ENCODE data around the gene KCNMB2. TPM values are rescaled to one million over a fixed set of nuclear protein-coding genes. Genes with fewer than 3 reads are reported as not detected.

The KCNMB2 gene
- polyA plus RNA-seq, 3 donors: 23.8 to 28.5 (median 27.8) TPM

DNA sequence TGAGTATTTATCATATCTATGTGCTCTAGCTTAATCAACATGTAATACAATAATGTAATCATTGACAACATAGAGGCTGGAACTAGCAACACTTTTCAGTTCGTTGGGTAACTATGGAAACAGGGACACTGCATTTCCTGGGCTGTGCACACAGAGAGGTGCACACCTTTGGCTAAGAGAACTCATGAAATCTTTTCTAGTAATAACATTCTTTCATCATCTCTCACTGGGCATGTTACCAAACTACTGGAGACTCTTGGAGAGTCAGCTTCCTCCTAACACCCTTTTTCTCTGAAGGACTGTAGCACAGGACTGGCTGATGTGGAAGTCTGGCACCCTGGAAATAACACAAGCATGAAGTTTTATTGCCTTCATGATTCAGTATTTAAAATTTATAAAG lies 135.6 kb downstream of the KCNMB2 start:
- no peak for DNase-seq (ENCODE audit: extremely low read depth in 1 of 11, low read depth in 9 of 11, low spot score in 4 of 11)

DNA sequence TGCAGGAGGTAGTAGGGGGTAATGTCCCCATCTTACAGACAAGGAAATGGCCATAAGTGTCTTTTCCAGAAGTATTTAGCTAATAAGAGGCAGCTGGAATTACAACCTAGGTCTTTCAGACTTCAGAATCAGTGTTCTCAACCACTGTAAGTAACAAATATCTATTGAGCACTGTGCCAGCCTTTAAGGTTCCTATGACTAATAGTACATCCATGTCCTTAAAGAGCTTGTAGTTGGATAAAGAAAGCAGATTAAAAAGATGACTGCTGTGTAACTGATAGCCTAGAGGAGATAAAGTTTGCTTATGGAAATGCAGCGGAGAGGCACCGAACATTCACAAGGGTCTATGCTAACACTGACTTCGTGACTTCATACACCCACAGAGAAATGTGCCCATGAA lies 136.0 kb downstream of the KCNMB2 start:
- DNase-seq (ENCODE audit: extremely low read depth in 1 of 11, low read depth in 9 of 11, low spot score in 4 of 11): no peak

DNA sequence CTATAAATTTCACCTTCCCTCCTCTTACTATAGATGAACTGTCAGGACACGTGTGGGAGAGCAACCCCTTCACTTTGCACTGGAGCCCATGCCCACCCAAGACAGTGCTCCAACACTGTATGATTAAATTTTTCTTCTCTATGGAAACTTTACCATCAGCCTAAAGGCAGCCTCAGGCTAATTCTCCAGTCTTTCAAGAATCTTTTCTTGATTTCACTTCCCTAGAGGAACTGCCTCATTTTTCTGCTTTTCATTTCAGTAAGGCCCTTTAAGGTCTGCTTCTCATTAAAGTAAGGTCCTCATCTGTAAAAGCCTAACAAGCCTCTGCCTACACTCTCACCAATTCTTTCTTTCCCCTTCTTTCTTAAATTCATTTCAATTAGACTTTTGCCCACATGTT lies 137.3 kb downstream of the KCNMB2 start:
- no peak for DNase-seq (ENCODE audit: extremely low read depth in 1 of 11, low read depth in 9 of 11, low spot score in 4 of 11)

DNA sequence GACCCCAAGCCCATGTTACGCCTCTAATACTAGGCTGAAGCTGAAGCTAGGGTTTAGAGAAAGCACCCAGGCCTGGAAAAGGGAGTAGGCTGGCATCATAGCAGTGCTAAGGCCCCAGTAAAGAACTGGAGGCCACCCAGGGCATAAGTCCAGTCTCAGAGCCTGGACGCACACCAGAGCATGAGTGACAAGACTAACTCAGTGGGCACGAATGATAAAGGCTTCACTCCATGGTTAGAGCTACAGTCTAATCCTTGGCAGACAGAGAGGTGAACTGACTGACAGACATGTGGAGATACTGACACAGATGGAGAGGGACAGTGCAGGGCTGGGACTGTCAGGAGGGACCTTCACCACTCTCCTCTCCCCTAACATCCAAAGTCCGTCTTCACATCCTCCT lies 139.8 kb downstream of the KCNMB2 start:
- no peak for DNase-seq (ENCODE audit: extremely low read depth in 1 of 11, low read depth in 9 of 11, low spot score in 4 of 11)

DNA sequence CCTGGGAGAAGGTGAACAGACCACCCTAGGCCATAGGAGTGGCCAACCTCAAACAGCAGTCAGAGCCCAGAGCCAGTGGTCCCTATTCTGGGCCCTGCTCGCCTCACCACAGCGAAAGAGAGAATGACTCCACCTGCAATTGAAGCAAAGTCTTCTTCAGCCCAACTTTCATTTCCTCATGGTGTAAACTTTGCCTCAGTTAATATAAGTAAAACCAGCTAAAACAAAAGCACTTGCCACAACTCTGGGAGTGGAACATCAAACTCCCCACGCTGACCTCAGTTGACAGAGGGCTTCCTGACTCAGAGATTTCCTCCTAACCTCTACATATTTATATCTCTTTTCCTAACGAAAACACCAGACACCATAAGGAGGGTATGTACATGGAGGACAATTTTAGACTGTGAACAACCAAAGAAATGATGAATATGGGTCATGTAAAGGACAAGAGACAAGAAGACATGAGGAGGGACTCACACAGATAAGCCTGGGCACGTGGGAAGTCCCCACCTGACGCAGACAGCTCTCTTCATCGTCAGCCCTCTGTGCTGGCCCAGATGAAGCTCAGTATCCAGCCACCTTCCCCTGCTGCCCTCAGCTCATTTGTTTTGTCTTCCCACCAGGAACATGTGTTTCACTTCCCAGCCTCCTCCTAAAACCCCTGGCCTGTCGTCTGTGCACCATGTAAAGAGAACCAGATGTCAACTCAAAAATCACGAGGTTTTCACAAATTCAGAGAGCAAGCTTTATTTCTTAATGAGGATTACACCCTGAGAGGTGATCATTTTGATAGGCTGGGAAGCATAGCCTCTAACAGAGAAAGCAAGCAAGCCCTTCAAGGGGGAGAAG lies 140.9 kb downstream of the KCNMB2 start:
- DNase-seq (ENCODE audit: extremely low read depth in 1 of 11, low read depth in 9 of 11, low spot score in 4 of 11): no peak

DNA sequence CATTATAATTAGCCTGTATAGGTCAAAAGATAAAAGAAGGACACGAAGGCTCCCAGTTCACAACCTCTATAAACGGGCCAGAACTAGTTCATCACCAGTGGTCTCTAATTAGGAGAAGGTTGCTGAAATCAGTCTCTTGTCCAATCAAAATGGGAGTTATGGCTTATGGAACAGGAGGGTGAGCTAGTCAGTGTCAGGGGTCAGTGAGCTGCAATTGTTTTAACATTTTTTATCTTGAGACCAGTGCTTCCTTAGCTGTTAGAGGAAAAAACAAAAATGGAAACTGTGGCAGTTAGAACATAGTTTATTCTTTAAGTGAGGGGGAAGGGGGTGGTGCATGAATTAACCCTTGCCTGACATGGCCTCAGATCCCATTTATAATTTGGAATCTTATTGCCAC lies 141.7 kb downstream of the KCNMB2 start:
- DNase-seq (ENCODE audit: extremely low read depth in 1 of 11, low read depth in 9 of 11, low spot score in 4 of 11): no peak

DNA sequence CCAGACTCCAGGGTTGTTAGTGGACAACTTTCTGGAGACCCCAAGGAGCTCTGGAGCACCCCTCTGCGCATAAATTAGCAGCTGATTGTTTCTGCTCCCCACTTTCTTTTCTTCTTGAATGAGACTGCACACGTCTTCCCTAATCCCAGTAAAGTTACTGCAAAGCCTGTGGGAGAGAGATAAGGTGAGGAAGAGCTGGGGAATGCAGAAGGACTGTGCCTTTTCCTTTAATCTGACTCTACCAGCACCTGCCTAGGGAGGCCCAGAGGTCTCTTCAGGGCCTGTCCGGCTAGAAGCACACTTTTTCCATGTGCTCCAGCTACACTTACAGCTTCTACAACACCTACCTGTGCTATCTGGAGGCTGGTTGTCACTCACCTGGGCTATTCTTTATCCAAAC lies 143.8 kb downstream of the KCNMB2 start:
- no peak for DNase-seq (ENCODE audit: extremely low read depth in 1 of 11, low read depth in 9 of 11, low spot score in 4 of 11)

DNA sequence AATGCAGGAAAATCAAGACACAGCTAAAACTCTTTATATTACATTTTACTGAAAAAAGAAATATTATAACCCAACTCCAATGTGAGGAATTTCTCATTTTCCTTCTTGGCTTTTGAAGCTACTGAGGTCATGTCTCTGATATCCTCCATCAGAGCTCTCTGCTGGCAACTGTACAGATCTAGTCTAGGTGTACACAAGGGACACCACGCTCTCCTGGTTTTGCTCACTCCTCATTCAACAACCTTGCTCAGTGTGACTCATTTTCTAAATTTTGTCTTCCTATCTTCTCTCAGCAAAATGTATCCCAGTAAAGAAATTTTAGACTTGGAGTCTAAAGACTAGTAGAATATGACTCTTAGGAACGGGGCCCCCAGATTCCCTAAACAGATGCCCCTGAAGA lies 144.3 kb downstream of the KCNMB2 start:
- DNase-seq (ENCODE audit: extremely low read depth in 1 of 11, low read depth in 9 of 11, low spot score in 4 of 11): no peak

DNA sequence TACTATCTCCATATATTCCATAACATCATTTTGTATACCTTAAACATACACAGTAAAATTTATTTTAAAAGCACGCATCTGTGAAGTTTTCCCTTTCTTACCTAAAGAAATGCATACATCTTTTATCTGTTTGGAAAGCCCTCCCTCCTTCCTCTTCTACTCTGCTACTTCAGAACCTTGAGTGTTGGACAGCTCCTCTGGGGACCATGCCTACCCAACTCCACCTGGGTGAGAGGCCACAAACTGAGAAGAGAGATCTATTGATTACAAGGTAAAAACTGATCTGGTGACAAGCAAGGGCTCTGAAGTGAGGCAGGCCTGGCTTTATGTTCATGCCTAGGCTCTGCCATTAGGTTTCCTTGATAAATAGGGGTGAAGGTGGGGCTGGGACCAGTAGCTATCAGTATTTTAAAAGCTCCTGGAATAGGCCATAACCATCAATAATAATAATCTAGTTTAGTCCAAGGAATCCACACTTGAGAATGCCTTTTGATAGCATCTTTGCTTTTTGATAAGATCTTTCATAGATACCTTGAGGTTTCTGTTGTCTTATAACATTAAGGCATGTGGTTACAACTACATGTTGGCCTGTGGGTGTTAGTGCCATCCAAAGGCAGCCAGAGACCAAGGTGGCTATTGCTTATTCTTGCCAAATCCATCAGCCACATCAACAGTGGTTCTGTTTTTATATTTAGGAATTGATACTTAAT lies 148.8 kb downstream of the KCNMB2 start:
- DNase-seq (ENCODE audit: extremely low read depth in 1 of 11, low read depth in 9 of 11, low spot score in 4 of 11): peak in 1 of 11 donors; percentile 18

DNA sequence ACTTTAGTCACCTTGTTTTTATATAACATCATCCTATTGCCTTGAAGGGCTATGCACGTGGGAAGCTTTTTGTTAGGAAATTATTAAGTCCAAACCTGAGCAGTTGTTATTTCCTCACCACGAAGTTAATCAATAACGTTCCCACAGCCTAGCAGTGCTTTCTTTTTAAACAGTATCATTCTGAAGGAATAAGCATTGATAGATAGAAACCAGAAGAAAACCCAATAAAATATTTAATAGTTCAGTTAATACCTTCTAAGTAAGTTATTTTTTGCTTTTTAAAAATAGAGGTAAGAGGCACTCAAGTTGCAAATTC lies 149.3 kb downstream of the KCNMB2 start:
- no peak for DNase-seq (ENCODE audit: extremely low read depth in 1 of 11, low read depth in 9 of 11, low spot score in 4 of 11)

DNA sequence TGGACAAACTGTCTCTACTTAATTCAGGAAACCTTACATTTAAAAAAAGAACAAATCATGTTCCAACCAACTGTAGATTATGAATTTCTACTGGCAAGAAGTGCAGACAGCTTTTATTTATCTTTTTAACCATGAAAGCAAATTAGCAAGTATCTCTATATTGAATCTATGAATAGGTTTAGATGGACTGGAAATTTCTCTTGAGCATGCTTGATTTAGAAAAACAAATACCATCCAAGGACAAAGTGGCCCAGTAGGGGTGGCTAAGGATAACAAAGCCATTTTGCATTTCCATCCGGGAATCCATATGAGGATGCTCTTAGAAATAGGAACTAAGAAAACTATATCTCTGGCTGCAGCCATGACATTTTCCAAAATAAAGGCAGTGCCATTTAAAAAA lies 150.6 kb downstream of the KCNMB2 start:
- DNase-seq (ENCODE audit: extremely low read depth in 1 of 11, low read depth in 9 of 11, low spot score in 4 of 11): no peak

DNA sequence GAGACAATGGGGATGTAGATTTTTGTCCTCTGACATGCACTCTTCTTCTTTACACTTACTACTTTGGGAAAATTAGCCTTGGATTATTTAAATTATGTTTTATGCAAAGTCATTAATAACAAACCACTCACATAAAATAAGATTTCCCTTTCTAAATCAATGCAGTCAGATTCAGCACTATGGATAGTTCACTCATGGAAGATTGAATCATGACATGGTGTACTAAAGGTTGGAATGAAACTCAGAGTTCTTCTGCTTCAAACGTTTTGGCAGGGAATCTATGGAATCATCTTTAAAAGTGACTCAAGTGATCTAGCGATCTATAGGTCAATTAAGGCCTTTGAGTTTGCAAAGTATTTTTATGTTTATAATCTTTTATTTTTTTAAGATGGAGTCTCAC lies 154.3 kb downstream of the KCNMB2 start:
- no peak for DNase-seq (ENCODE audit: extremely low read depth in 1 of 11, low read depth in 9 of 11, low spot score in 4 of 11)

DNA sequence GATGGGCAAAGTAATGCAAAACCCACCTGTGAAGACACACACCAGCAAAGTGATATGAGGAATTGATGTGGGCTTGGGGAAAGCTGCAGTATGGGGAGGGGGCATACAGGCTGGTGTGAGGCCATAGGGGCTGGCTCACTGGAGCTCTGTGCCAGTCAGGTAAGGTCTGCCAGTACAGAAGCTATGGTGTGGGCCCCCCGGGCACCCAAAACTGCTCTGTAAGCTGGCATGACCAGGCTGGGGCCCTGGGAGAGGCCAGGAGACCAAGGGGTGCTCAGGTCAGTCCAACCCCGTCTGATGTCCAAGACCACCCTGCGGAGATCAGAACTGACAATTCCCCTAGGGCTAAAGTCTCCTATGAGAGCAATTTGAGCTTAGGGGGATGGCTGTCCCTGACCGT lies 163.1 kb downstream of the KCNMB2 start:
- DNase-seq (ENCODE audit: extremely low read depth in 1 of 11, low read depth in 9 of 11, low spot score in 4 of 11): no peak

DNA sequence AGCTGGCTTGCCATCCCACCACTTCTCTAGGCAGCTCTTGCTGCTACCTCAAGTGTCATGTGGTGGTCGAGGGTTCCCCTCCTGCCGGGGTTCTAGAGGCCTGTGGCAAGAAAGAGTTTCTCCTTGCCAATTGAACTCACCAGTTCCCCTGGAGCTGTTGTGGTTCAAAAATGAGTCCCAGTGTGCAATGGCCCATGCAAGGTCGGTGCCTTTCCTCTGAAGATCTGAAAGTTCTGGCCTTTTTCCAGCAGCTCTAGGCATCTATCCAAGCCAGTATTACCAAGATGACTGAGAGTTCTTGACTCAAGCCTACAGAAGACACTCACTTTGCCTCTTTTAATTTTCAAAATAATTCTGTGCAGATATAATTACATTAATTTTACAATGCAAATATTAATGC lies 163.6 kb downstream of the KCNMB2 start:
- no peak for DNase-seq (ENCODE audit: extremely low read depth in 1 of 11, low read depth in 9 of 11, low spot score in 4 of 11)

DNA sequence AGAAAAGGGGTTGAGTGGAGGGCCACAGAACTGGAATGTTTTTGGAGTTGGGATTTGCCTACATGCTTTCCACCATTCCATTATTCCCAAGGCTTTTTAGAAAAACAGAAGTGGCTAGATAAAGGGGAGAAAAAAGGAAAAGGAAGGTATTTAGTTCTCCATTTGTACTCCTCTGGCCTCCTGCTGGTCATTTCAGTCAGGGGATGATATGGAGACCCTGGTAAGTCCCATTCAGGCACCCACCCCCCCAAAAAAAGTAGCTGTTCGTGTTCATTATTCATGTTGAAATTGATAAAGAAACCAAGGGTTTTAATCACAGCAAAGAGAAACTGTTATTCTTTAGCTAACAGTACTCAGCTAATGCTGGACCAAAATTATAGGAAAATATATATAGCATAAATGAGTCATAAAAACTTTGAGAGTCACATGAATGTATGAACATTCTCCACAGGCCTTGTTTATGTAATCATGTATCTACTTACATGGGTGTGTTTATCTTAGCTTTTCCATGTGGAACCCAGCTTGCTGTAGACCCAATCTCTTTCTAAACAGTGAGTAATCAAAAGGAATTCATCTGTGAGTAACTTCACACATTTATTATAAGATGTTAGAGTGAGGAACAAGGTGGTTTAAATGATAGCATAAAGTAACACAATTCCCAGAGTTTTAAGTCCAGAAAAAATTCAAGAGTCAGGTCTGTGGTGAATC lies 167.2 kb downstream of the KCNMB2 start:
- DNase-seq (ENCODE audit: extremely low read depth in 1 of 11, low read depth in 9 of 11, low spot score in 4 of 11): no peak

DNA sequence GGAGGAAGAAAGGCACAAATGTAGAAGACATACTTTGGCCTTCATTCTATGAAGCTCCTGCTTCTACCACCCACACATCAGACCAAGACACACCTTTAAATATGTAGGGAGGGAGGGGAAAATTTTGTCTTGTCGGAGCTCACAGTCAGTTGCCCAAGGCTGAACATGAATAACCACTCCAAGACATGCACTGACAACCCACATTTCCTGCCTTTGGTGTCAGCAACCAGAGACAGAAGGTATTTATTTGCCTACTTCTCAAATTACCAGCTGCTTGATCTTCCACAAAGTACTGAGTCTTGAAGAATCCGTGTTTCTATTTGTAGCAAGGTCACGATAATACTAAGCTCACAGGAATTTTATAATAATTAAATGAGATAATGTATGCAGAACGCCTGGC lies 169.7 kb downstream of the KCNMB2 start:
- DNase-seq (ENCODE audit: extremely low read depth in 1 of 11, low read depth in 9 of 11, low spot score in 4 of 11): peak in 1 of 11 donors; percentile 22

DNA sequence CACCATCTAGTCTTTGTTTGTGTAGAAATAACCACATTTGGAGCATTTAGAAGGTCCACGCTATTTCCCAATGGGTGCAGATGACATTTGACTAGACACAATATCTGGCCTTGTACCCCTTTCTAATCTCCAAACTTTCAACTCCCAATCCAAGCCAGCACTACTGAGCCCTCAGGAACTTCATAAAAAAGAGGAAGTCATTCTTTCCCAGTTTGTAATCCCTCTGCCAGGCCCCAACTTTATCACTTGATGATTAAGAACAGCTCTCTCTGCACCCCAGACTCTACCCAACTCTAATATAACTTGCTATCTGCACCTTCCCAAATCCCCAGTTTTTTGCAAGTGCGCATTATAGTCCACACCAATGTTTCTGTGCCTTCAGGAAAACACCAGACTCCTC lies 170.2 kb downstream of the KCNMB2 start:
- DNase-seq (ENCODE audit: extremely low read depth in 1 of 11, low read depth in 9 of 11, low spot score in 4 of 11): no peak

DNA sequence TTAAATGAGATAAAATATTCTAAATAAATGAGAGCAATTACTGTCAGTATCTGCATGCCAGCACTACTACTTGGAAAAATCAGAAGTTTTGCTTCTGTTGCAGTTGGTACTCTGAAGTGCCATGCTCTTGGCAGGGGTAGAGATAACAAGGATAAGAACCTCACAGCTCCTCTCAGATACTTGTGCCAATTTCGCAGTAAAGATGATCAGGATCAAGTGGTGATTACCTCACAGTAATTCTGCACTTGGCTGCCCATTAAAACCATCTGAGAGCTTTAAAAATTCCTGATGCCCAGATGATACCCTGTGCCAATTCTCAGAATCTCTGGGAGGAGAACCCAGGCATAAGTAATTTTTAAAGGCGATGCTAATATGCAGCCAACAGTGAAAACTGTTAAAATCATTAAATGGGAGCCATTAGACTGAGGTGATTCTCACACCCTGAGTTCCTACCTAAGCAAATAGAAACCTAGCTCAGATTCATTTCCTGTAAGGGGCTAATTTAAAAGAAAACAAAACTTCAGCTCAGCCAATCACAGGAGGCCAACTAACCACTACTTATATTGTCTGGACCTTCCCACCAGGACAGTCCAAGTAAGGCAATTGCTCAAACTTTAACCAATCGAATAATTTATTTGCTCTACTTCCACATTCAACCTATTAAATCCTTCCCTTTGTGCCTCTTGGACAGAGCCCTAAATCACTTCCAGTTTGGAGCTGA lies 171.2 kb downstream of the KCNMB2 start:
- DNase-seq (ENCODE audit: extremely low read depth in 1 of 11, low read depth in 9 of 11, low spot score in 4 of 11): no peak

DNA sequence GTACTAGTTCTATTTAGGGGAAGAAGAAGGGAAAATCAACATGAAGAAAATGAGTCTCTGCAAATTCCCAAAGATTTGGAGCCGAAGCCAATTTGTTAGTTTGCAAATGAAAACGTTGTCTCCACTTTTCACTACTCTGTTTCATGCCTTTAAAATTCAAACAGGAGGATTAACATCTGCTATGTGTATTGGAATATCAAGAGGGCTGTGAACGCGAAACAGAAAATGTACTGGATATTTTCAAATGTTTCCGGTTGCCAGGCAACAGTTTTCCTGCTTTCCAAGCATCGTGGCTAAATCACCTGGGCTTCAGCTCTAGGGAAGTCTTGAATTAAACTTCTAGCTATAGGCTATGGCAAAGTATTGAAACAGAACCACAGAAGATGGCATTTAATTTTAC lies 172.8 kb downstream of the KCNMB2 start:
- DNase-seq (ENCODE audit: extremely low read depth in 1 of 11, low read depth in 9 of 11, low spot score in 4 of 11): peak in 6 of 11 donors; percentile 19 to 52 (median 43)

DNA sequence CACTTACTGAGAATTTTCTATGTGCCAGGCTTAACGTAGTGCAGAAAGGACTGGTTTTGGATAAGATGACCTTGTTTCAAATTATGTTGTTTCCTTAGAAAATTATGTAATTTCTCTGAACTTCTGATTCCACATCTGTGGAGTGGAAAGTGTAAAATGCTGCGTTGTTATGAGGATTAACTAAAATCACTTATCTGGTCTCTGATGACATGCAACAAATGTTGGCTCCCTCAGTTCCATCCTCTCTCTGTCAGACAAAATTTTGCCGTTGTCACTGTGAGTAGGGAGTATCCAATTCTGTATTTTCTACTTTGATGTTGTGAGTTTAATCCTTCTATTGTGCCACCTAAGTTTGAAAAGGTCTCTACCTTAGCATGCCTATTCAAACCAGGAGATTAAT lies 175.5 kb downstream of the KCNMB2 start:
- DNase-seq (ENCODE audit: extremely low read depth in 1 of 11, low read depth in 9 of 11, low spot score in 4 of 11): no peak
